HG03565 (cell line): ENCODE results near the gene GTF2IRD1.
"Not testable (repeated sequence)": the region's sequence is repeated elsewhere in the genome, so short reads cannot be mapped to it uniquely, and the experiment has no call there.

Source experiments
- ATAC-seq: cut with Tn5 transposase; IDR thresholded peaks from one replicate; pipeline ENCODE4 v1.9.1; 2021; ENCODE audit warnings: mild to moderate bottlenecking, moderate library complexity; ENCODE audit not compliant: unreplicated experiment

GTF2IRD1 gene

DNA sequence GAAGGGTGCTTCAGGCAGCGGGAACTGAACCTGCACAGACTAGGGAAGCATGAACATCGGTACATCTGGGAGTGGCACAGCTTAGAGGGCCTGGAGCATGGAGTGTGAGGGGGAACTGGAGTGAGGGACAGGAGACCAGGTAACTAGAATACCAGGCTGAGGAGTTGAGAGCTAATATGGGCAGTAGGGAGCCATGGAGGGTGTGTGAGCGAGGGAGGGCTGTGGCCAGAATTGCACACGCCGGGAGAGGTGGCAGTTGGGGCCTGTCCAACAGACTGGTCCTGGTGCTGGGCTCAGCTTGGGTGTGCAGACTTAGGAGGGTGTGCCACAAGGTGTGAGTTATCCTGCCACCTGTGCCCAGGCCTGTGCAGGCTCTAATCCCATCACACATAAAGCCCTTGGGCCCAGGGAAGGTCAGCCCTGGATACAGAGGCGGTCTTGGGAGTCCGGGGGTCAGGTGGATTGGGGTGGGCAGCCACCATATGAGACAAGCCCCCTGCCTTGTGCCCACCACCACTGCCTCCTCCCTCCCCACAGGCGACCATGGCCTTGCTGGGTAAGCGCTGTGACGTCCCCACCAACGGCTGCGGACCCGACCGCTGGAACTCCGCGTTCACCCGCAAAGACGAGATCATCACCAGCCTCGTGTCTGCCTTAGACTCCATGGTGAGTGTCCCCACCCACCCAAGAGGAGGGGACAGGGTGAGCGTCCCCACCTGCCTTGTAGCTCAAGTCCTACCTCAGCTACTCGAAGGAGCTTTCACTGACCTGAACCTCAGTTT is 54.0 kb downstream of the GTF2IRD1 start:
- no peak for ATAC-seq

DNA sequence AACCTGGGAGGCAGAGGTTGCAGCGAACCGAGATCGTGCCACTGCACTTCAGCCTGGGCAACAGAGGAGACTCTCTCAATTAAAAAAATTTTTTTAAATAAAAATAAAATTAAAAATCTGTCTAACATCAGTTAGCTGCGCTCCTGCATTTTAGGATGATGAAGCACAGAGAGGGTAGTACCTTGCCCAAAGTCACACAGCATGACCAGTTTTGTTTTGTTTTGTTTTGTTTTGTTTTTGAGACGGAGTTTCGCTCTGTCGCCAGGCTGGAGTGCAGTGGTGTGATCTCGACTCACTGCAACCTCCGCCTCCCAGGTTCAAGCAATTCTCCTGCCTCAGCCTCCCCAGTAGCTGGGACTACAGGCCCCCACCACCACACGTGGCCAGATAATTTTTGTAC is 55.7 kb downstream of the GTF2IRD1 start:
- ATAC-seq, result not testable (repeated sequence)

DNA sequence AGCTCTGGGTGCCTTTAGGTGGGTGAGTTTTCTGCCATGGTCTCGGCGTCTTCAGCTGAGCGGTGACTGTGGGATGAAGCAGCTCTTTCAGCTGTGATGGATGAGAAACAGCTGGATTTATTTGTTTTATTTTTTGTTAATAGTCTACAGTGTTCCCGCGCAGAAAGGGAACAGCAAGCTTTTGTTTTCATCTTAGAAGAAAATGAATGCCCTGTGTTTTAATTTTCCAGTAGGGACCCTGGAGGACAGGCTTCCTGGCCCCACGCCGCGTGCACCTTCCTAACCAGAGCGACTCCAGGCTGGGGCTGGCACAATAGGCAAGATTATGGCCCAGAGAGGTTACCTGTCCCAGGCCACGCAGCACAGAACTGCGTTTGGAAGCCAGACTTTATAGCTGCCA is 57.6 kb downstream of the GTF2IRD1 start:
- no peak for ATAC-seq

DNA sequence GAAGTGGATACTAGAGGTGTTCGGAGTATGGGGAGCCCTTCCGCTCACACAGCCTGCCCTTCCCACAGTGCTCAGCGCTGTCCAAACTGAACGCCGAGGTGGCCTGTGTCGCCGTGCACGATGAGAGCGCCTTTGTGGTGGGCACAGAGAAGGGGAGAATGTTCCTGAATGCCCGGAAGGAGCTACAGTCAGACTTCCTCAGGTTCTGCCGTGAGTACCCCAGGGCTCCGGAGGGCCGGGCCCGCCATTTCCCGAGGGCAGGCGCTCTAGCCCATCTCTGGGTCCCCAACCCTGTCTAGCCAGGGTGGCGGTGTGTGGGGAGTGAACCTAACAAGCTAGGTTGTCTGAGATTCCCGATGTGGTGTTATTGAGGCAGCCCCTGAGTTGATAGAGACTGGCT is 59.1 kb downstream of the GTF2IRD1 start:
- ATAC-seq, result no peak

DNA sequence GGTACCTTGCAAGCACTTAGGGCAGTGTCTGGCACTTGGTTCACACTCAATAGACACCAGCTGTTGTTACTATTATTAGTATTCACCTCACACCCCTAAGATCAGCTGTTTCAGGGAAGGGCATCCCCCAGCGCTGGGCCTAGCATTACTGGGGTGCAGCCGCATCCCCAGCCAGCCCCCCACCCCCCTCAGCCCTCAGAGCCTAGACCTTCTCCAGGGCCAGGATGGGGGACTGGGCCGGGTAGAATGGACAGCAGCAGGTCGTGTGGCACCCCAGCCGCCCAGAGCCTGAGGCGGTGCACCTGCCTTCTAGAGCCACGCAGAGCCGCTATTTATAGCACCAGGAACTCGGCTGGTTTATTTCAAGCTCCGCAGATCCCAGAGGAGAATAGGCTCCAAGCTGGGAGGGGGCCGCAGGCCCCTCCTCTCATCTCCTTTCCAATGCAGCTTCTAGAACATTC is 60.5 kb downstream of the GTF2IRD1 start:
- no peak for ATAC-seq

DNA sequence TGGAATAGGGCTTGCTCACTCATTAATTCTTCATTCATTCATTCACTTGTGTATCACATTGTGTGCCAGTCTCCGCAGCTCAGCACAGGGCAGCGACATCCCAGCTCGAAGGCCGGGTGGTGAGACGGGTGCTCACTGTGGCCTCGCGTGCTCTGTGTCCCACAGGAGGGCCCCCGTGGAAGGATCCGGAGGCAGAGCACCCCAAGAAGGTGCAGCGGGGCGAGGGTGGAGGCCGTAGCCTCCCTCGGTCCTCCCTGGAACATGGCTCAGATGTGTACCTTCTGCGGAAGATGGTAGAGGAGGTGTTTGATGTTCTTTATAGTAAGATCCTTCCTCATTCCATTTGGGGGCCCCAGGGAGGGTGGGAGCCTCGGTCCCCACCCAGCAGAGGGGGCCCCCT is 61.6 kb downstream of the GTF2IRD1 start:
- no peak for ATAC-seq

DNA sequence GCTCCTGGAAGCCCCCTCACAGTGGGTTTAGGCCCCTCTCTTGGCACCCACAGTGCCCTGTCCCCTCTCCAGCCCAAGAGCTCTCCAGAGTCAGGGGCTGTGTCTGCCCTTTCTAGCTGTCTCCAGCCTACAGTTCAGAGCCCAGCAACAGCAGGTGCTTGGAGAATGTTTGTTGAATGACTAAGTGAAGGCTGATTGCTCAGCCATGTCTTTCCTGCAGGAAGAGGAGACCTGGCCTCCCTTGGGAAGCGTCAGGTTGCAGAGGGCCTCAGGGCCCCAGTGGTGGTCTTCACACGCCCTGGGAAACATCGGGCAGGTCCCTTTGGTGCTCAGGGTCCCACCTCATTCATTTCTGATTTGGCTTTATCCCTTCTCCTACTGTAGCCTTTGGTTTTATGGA is 62.5 kb downstream of the GTF2IRD1 start:
- no peak for ATAC-seq

DNA sequence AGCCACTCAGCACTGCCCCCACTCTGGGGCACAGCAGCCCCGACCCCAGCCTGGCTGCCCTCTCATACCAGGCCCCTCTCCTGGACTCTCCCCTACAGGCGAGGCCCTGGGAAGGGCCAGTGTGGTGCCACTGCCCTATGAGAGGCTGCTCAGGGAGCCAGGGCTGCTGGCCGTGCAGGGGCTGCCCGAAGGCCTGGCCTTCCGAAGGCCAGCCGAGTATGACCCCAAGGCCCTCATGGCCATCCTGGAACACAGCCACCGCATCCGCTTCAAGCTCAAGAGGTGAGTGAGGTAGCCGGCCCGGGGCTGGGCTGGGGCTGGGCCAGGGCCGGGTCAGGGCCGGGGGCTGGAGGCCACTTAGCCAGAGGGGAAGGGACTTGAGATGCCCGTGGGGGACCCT is 64.3 kb downstream of the GTF2IRD1 start:
- no peak for ATAC-seq

DNA sequence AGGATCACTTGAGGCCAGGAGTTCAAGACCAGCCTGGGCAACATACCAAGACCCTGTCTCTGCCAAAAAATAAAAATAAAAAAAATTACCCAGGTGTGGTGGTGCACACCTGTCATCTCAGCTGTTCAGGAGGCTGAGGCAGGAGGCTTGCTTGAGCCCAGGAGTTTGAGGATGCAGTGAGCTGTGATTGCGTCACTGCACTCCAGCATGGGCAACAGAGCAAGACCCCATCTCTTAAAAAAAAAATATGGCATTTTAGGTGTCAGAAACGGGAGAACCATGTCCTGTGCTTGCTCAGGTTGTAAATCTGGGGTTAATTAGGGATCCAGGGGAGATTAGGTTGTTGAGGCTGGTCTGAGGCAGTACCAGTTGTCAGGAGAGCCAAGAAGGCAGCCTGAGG is 64.9 kb downstream of the GTF2IRD1 start:
- no peak for ATAC-seq

DNA sequence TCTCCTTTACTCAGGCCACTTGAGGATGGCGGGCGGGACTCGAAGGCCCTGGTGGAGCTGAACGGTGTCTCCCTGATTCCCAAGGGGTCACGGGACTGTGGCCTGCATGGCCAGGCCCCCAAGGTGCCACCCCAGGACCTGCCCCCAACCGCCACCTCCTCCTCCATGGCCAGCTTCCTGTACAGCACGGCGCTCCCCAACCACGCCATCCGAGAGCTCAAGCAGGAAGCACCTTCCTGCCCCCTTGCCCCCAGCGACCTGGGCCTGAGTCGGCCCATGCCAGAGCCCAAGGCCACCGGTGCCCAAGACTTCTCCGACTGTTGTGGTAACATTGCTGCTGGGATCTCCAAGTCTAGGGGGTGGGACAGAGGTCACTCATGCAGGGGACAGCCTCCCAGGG is 65.7 kb downstream of the GTF2IRD1 start:
- no peak for ATAC-seq

DNA sequence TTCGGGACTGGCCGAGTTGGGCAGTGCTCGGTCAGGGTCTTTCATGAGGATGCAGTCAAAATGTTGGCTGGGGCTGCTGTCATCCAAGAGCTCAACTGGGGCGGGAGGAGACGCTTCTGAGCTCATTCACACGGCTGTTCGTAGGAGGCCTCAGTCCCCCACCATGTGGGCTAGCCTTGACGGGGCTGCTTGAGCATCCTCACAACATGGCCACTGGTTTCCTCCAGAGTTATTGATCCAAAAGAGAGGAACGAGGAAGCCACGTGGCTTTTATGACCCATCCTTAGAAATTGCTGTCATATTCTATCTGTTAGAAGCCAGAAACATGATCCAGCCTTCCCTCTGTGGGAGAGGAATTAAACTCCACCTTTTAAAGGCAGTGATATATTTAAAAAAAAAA is 68.1 kb downstream of the GTF2IRD1 start:
- ATAC-seq, result no peak

DNA sequence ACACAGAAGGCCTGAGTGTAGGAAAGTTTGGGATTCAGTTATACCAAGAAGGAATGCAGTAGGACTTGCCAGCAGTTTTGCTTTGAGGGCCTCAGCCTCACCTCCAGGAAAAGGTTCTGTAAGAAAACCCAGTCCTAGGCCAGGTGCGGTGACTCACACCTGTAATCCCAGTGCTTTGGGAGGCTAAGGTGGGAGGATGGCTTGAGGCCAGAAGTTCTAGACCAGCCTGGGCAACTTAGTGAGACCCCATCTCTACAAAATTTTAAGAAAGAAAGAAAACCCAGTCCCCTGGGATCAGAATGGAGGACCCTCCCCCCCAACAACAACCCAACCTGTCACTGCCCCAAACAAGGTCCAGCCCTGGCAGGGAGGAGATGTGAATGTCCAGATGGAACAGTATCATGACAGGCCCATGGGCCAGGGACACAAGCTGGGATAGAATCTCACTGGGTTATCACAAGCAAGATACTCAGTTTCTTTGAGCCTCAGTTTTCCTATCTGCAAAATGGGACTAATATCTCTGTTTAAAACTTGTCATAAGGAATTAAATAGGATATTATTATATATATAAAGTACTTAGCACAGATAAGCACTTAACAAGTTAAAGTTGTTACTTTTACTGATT is 68.7 kb downstream of the GTF2IRD1 start:
- ATAC-seq, result no peak

DNA sequence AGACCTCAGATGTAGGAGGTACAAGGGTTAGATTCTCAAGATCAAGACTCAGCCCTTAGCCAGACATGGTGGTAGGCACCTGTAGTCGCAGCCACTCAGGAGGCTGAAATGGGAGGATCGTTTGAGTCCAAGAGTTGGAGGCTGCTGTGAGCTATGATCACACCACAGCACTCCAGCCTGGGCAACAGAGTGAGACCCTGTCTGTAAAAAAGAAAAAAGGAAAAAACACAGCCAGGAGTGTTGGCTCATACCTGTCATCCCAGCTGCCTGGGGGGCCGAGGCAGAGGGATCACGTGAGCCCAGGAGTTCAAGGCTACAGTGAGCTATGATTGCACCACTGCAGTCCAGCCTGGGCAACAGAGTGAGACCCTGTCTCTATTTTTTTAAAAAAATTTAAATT is 69.3 kb downstream of the GTF2IRD1 start:
- no peak for ATAC-seq

DNA sequence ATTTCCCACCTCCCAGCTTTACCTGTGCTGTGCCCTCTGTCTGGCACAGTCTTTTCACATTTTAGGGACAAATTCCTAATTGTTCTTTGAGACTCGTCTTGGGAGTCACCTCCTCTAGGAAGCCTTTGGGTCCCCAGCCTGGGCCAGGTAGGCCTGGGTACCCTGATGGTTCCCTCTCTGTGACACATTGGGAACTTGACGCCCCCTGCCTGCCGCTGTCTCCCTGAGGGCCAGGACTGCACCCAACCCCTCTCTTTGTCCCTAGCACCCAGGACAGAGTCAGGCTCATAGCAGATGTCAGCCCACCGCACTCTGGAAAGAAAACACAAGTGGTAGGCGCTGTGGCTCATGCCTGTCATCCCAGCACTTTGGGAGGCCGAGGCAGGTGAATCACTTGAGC is 71.4 kb downstream of the GTF2IRD1 start:
- no peak for ATAC-seq

DNA sequence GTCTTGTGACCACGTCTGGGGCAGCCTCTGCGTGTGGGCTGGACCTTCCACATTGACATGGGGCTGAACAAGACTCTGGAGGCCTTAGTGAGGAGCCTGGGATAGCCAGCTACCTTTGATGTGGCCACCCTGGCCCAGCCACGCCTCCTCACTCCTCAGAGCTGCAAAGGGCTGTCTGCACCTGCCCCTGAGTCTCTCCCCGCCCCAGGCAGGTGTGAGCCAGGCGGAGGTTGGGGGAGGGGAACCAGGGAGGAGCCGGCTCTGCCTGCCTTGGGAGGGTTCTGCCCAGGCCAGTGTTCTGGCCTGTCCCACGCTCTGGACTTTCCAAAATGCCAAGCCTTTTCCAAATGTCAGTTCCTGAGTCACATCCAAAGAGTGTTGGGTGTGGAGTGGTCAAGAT is 72.2 kb downstream of the GTF2IRD1 start:
- ATAC-seq, result no peak

DNA sequence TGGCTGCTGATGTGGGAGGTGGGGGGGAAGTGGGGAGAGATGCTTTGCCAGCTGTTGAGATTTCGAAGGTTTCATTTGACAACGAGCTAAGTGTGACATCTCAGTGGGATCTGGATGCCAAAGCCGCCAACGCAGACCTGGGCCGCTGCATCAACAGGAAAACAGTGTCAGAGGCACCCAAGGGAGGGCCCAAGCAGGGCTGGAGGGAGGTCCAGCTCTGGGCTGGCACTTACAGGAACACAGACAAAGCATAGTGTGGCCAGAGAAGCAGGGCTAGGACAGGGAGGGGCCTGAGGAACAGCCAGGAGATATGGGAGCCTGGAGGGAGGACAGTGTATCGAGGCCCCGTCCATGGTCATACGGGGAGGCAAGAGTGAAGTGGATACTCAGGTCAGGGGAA is 73.1 kb downstream of the GTF2IRD1 start:
- ATAC-seq, result no peak

DNA sequence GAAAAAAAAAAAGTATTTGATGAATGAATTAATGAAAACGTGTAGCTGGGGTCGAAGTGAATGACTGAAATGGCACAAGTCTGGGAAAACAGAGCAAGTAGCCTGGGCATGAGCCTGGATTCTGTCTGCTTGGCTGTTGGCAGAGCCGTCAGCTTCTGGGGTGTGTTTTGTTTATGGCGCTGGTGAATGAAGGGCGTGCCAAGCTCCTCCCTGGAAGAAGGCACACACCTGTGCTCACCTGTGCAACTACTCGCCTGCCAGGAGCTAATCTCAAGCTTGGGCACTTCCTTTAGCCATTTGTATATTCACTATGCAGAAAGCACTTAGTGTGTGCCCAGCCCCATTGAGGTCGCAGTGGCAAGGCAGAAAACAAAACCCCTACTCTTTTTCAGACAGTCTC is 74.1 kb downstream of the GTF2IRD1 start:
- ATAC-seq, result no peak

DNA sequence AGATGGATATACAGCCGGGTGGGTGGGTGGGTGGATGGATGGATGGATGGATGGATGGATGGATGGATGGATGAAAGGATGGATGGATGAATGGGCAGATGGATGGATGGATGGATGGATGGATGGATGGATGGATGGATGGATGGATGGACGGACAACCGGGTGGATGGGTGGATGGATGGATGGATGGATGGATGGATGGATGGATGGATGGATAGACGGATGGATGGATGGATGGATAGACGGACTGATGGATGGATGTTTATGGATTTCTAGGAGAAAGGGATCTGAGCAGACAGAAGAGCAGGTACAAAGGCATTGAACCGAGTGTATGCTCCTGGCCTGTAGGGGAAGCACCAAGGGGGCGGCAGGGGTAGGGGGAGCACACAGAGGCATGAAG is 75.1 kb downstream of the GTF2IRD1 start:
- not testable (repeated sequence) for ATAC-seq

DNA sequence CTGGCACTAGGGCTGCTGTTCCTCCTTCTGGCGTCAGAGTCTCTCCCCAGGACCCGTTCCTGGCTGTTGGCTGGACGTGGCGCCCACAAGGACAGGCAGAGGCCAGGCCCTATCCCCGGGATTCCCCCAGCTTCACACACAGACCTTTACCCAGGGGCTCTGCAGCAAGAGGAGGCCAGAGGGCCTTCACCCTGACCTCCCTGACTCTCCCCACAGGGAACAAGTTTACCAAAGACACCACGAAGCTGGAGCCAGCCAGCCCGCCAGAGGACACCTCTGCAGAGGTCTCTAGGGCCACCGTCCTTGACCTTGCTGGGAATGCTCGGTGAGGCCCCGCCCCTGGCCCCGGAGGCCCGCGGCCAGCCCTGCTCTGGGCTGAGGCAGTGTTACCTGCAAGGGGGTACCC is 82.2 kb downstream of the GTF2IRD1 start:
- no peak for ATAC-seq

DNA sequence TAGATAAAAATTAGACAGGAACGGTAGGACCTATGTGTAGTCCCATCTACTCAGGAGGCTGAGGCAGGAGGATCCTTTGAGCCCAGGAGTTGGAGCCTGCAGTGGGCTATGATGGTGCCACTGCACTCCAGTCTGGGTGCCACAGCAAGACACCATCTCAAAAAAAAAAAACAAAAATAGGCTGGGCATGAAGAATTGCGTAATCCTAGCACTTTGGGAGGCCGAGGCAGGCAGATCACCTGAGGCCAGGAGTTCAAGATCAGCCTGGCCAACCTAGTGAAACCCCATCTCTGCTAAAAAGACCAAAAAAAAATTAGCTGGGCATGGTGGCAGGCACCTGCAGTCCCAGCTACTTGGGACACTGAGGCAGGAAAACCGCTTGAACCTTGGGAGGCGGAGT is 88.2 kb downstream of the GTF2IRD1 start:
- not testable (repeated sequence) for ATAC-seq

DNA sequence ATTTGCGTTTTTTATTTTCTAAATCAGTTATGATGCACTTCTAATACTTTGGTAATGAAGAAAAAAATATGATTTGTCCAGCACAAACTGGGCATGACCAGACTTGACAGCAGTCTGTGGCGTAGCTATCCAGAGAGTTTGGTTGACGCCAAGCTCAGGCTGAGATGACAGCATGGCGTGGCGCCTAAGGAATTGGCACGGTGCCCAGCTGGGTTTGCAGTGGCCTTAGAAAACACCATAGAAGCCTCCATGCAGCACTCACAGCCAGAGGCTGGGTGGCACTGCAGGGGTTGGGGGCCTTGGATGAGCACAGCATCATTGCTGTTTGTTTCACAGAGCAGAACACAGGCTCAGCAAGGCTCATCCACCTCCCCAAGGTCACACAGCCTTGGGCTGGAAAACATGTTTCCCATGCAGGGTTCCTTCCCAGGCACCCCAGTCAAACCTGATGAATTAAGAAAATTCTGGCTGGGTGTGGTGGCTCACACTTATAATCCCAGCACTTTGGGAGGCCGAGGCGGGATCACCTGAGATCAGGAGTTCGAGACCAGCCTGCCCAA is 88.9 kb downstream of the GTF2IRD1 start:
- no peak for ATAC-seq

DNA sequence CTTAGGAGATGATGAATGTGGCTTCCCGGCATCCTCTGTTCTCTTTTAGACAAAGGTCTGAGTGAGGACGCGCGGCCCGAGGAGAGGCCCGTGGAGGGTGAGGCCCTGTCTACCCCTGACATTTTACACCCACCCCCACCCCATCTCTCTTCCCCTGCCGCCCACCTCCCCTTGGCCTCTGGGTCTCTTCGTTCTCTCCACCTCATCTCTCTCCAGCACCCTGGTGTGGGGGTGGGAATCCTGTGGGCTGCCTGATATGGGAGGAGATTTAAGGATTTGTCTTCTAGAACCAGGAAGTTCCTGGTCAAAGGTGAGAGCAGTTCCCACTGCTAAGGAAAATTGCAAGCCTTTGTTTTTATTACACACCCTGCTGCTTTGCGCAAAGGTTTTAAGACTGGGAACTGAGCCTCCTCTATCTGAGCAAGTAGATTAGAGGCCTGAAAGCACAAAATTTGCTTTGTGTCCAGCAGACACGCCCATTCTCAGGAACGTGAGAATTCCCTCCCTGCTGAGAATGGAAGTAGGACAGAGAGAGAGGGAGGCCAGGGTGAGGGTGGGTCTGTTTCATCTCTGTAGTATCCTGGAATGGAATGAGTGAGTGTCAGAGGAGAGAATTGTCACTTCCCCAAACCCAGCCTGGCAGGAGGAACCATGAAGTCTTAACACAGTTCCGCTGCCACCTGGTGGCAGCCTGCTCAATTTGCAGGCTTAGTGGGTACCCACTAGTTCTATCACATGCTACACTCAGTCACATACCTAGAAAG is 91.2 kb downstream of the GTF2IRD1 start:
- no peak for ATAC-seq
